Liver (tissue), 3 donors: ENCODE results near the gene MPDZ.

ENCODE experiments used
- CTCF ChIP-seq: fragments of 150-350 bp; IDR thresholded peaks from 2 replicates; pipeline ENCODE4 v1.5.1; 2017; ENCODE audit warnings: improper control_type of control experiment, low read depth, low read length; ENCODE audit not compliant: missing input control
- EGR1 ChIP-seq, 2 donors: IDR thresholded peaks; 2 replicates each; pipeline ENCODE4 v1.6.1; 2016 to 2018; ENCODE audit warnings: antibody characterized with exemption in 2 of 2, low read depth in 2 of 2
- GABPA ChIP-seq, 2 donors: IDR thresholded peaks in 1 of 2; conservative IDR thresholded peaks in 1 of 2; 2 replicates each; pipeline ENCODE4 v1.6.1; 2016; ENCODE audit warnings: antibody characterized with exemption in 2 of 2, mild to moderate bottlenecking in 1 of 2, moderate library complexity in 1 of 2
- JUND ChIP-seq, 2 donors: IDR thresholded peaks; 2 replicates each; pipeline ENCODE4 v1.6.1; 2016; ENCODE audit warnings: antibody characterized with exemption in 2 of 2
- MAX ChIP-seq: IDR thresholded peaks from 2 replicates; pipeline ENCODE4 v1.6.1; 2016; ENCODE audit warnings: antibody characterized with exemption
- RAD21 ChIP-seq, 2 donors: IDR thresholded peaks; 2 replicates each; pipeline ENCODE4 v1.6.1; 2016; ENCODE audit warnings: antibody characterized with exemption in 2 of 2, mild to moderate bottlenecking in 2 of 2
- SP1 ChIP-seq: IDR thresholded peaks from 2 replicates; pipeline ENCODE4 v1.6.1; 2018; ENCODE audit warnings: antibody characterized with exemption, mild to moderate bottlenecking
- TAF1 ChIP-seq: conservative IDR thresholded peaks from 2 replicates; pipeline ENCODE4 v1.6.1; 2016; ENCODE audit warnings: antibody characterized with exemption, mild to moderate bottlenecking
- YY1 ChIP-seq: IDR thresholded peaks from 2 replicates; pipeline ENCODE4 v1.6.1; 2016; ENCODE audit warnings: antibody characterized with exemption, mild to moderate bottlenecking
- TF ChIP-seq, protein P1 (sequence below): IDR thresholded peaks from 2 replicates; pipeline ENCODE4 v1.6.1; 2016; ENCODE audit warnings: antibody characterized with exemption, mild to moderate bottlenecking
- TF ChIP-seq, protein P2 (sequence below): IDR thresholded peaks from 2 replicates; pipeline ENCODE4 v1.6.1; 2016; ENCODE audit warnings: antibody characterized with exemption
- donor health status: healthy.
- donor health status: healthy.

DNA sequence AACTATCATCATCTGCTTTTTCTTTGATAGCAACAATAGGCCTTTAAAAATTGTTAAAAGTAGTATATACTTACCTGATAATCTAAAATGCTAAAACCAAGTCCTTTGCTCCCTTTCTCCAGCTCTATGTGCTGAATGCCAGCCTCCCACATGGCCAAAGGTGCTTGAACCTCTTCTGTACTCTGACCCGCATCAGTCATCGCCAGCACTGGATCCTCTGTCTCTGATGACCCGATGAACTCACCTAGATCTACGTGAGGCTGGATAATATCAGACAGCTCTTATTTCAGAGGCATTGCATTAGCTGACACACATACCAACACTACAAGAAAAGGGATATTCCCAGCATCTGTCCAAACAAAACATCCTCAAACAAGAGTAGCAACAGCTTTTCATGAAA, 89.5 kb downstream of the MPDZ start:
- TF ChIP-seq, protein P1, sequence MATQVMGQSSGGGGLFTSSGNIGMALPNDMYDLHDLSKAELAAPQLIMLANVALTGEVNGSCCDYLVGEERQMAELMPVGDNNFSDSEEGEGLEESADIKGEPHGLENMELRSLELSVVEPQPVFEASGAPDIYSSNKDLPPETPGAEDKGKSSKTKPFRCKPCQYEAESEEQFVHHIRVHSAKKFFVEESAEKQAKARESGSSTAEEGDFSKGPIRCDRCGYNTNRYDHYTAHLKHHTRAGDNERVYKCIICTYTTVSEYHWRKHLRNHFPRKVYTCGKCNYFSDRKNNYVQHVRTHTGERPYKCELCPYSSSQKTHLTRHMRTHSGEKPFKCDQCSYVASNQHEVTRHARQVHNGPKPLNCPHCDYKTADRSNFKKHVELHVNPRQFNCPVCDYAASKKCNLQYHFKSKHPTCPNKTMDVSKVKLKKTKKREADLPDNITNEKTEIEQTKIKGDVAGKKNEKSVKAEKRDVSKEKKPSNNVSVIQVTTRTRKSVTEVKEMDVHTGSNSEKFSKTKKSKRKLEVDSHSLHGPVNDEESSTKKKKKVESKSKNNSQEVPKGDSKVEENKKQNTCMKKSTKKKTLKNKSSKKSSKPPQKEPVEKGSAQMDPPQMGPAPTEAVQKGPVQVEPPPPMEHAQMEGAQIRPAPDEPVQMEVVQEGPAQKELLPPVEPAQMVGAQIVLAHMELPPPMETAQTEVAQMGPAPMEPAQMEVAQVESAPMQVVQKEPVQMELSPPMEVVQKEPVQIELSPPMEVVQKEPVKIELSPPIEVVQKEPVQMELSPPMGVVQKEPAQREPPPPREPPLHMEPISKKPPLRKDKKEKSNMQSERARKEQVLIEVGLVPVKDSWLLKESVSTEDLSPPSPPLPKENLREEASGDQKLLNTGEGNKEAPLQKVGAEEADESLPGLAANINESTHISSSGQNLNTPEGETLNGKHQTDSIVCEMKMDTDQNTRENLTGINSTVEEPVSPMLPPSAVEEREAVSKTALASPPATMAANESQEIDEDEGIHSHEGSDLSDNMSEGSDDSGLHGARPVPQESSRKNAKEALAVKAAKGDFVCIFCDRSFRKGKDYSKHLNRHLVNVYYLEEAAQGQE, result peak; percentile 67
- TF ChIP-seq CTCF (no peak), JUND (IDR thresholded peaks at IDR 0.05) (peak; percentile 75 to 93), RAD21 (IDR thresholded peaks at IDR 0.05) (peak; percentile 59 to 66), GABPA (IDR thresholded peaks at IDR 0.05 in 1 of 2, conservative IDR thresholded peaks at IDR 0.05 in 1 of 2) (peak in 1 of 2 donors; percentile 45), YY1 (peak; percentile 61), MAX (peak; percentile 88), SP1 (peak; percentile 93), EGR1 (IDR thresholded peaks at IDR 0.05; ENCODE audit: low read depth in 2 of 2) (no peak), TAF1 (no peak)
- TF ChIP-seq, protein P2, sequence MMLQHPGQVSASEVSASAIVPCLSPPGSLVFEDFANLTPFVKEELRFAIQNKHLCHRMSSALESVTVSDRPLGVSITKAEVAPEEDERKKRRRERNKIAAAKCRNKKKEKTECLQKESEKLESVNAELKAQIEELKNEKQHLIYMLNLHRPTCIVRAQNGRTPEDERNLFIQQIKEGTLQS, result peak; percentile 89
